Choroid plexus epithelial cell (primary cell): ENCODE data around the gene ATP5PB.

ENCODE experiments used
- DNase-seq: peaks from one replicate; pipeline ENCODE4 v3.0.0-alpha.2; 2010; ENCODE audit warnings: low read depth
- H3K4me3 ChIP-seq: 2 replicates; pipeline ENCODE4 v1.5.1; 2011; ENCODE audit warnings: low read depth, mild to moderate bottlenecking, control low read depth, low read length, moderate library complexity
- CTCF ChIP-seq: conservative IDR thresholded peaks from 2 replicates; pipeline ENCODE4 v1.5.1; 2011; ENCODE audit warnings: low read depth, mild to moderate bottlenecking, control low read depth, inconsistent platforms, low read length, moderate library complexity

Gene ATP5PB

GRCh38 chr1:111503585-111504060 lies 54.4 kb downstream of the ATP5PB start, which contains the start of the genes ADORA3 and TMIGD3:
Gene ADORA3 (minus strand): TSS chr1:111503633. CDS start chr1:111503354, 279 bp downstream.
Gene TMIGD3 (minus strand): TSS chr1:111503633. CDS start chr1:111503354, 279 bp downstream.
- DNase-seq, result no peak
- no peak for TF ChIP-seq CTCF
- H3K4me3 ChIP-seq, result no peak within 1 kb of the TSS

- TF ChIP-seq CTCF, result no peak
- no peak overlapping the region for H3K4me3 ChIP-seq
Observed at GRCh38 chr1:111504097-111504496, 54.8 kb downstream of the ATP5PB start.

GRCh38 chr1:111505641-111506119 lies 56.4 kb downstream of the ATP5PB start:
- no peak for DNase-seq
- H3K4me3 ChIP-seq, result no peak overlapping the region
- no peak for TF ChIP-seq CTCF

More at GRCh38 chr1:111504097-111504496, 54.8 kb downstream of the ATP5PB start:
- DNase-seq, result no peak

GRCh38 chr1:111506561-111506960 lies 57.3 kb downstream of the ATP5PB start:
- no peak overlapping the region for H3K4me3 ChIP-seq
- DNase-seq, result no peak
- TF ChIP-seq CTCF, result no peak

- DNase-seq, result peak; percentile 64
- H3K4me3 ChIP-seq, result peak overlapping the region; percentile 43
- TF ChIP-seq CTCF, result peak; percentile 39
Observed at GRCh38 chr1:111507411-111508201, 58.3 kb downstream of the ATP5PB start.

- no peak overlapping the region for H3K4me3 ChIP-seq
- no peak for TF ChIP-seq CTCF
- no peak for DNase-seq
Observed at GRCh38 chr1:111509997-111510375, 60.7 kb downstream of the ATP5PB start.
